Right renal cortex interstitium (tissue), 3 donors: ENCODE data around the gene C18orf32. TPM values are rescaled to one million over a fixed set of nuclear protein-coding genes. Genes with fewer than 3 reads are reported as not detected.

Source experiments
- polyA plus RNA-seq, 3 donors: library from polyadenylated mRNA; unstranded; fragments of 120-200 nt; gene quantifications; one replicate each; pipeline ENCODE4 v1.2.1, GENCODE V29; 2013; ENCODE audit not compliant: insufficient read length in 3 of 3

Gene C18orf32
- polyA plus RNA-seq, 3 donors = 28.3 to 35.6 (median 31.3) TPM

Other genes with a start within 250 kb of the C18orf32 start
- gene DYM, start 26.6 kb downstream of the C18orf32 start, polyA plus RNA-seq = 10 to 100 TPM; 50.2 to 55.7 (median 53.8) TPM
- gene RPL17, start 5.2 kb upstream of the C18orf32 start, polyA plus RNA-seq = 1,000 to 10,000 TPM; 2,642 to 2,742 (median 2,653) TPM
- gene LIPG, start 74.8 kb upstream of the C18orf32 start, polyA plus RNA-seq = 10 to 100 TPM; 41.9 to 56.7 (median 48.1) TPM